Pons (tissue), 1 donor: Measurements from ENCODE around the gene PTGES2.

Source experiments
- DNase-seq: peaks from one replicate; pipeline ENCODE4 v3.0.0-alpha.2; 2016; ENCODE audit warnings: low spot score

The PTGES2 gene

DNA sequence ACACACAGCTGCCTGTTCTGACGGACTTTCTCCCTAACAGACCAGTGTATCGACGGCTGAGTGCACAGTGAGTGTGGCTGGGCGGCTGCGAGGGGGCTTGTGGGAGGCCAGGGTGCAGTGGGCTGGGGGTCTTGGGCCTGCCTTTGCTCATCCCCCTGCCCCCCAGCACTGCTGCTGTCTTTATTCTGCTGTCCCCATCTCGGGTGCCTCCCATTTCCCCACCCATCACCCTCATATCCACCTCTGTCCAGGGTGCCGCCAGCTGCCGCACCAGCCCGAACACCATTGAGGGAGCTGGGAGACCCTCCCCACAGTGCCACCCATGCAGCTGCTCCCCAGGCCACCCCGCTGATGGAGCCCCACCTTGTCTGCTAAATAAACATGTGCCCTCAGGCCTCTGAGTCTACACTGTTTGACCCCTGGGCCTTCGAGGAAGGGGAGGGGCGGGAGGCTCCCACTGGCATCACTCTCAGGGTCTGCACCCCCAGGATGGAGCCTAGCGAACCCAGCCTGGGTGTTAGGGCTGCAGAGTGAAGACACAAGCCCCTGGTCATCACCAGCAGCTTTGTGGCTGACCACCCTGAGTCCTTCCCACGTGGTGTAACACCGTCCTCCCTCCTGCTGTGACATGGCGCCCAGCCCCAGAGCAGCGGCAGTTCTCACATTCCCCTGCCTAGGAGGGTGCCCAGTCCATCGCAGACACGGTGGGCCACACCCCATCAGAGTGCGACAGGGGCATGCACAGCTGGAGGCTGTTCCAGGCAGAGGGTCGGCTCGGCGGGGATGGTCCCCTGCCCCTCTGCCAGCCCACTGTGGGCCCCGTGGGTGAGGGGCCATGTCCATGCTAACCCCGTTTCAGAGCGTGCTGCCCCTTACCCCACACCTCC is 25.8 kb upstream of the PTGES2 start:
- no peak for DNase-seq

DNA sequence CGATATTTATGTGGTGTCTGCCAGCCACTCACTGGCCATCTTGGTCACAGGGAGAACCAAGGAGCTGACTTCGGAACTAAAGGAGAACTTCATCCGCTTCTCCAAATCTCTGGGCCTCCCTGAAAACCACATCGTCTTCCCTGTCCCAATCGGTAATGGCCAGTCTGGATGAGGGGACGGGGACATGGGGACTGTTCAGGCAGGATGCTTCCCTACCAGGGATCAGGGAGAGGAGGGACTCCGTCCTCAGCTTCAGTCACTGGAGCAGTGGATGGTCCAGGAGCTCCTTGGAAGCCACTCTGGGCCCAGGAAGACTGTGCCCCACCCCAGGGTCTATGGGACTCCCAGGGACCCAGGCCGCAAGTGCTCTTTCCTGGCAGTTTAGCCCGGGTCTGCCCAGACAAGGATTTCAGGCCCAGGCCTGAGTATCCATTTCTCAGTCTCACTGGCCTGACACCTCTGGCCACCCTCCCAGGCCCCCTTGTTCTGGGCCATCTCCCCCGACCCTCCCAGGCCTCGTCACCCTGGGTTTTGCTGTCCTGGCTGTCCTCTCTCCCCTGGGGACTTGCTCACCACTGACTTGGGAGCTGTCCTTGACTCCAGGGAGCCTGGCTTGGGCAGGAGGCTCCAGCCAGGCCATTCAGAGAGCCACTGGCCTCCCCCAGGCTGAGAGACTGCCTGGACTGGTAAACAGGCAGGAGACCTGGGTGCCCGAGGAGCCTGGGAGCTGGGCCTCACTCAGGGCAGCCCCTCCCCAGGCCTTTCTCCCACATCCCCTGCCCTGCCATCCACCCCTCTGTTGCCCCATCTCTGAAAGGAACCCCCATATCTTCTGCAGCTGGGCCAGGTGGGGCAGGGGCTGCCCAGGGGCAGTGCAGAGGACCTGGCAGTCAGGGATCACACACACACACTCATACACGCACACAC is 24.9 kb upstream of the PTGES2 start:
- no peak for DNase-seq

DNA sequence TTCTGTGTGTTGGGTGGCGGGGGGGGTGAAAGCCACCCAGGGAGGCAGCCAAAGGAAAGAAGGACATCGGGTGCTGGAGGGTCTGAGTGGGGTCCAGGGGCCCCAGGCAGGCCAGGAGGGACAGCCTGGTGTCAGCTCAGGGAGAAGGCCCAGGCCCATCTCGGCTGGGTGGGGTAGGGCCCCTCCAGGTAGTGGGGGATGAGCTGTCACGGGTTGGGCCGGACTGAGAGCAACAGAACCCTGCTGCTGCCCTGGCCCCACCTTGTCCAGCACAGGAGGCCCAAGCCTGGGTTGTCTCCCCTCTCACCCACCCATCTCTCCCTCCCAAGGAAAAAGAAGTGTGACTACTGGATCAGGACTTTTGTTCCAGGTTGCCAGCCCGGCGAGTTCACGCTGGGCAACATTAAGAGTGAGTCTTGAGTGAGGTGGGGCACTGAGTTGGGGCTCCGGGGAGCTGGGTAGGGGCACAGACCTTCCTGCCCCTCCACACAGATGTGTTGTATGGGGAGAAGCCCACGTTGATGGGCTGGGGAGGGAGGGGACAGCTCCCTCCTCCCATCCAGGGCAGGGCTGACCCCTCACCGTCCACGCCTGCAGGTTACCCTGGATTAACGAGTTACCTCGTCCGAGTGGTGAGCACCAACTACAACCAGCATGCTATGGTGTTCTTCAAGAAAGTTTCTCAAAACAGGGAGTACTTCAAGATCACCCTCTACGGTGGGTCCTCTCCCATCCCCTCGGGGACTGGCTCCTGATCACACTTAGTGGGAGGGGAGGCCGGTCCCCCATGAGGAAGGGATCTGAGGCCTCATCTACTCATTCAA is 24.0 kb upstream of the PTGES2 start:
- no peak for DNase-seq

DNA sequence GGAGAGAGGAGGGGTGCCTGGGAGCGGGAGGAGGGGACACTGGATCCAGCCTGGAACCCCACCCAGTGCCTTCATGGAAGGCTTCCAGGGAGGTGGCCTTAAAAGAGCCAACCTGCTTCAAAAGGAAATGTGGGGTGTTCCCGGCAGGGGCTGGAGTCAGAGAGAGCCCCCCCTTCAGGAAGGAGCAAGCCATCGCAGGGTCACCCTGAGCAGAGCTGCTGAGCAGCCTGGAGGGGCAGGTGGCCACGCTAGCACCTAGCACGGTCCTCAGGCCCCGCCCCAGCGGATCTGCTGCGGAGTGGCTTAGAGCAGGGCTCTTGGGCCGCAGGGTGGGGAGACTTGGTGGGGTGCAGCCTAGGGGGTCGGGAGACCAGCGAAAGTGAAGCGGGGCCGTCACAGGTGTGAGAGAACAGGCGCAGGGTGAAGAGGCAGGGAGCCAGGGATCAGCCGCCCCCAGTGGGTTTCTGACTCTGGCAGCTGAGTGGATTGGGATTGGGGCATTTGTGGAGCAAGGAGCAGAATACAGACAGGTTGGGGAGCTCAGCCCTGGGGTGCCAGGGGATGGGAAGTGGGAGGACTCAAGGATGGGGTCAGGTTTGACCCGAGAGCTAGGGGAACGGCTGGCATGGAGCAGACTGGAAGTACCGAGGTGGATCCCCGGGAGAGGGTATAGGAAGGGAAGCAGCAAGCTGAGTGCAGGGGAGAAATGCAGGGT is 23.2 kb upstream of the PTGES2 start:
- no peak for DNase-seq

DNA sequence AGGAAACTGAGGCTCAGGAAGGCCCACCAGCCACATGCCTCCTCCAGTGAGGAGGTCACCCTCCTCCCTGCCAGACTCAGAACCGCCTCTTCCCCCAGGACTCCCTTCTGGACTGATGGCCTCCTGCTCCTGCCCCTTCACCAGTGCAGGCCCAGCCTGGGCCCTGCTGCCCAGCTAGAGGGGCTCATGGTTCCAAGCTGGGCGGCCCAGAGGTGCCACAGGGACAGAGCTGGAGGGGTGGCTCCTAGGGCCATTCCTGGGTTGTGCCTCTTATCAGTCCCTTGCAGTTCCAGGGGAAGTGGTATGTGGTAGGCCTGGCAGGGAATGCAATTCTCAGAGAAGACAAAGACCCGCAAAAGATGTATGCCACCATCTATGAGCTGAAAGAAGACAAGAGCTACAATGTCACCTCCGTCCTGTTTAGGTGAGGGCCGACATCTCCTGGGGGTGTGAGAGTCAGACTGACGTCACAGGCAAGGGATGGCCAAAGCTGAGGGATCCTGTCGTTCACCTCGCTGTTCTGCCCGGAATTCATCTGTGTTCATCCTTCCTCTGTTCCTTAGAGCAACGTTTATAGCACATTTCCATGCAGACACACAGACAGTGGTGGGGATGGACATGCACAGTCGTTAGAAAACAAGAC is 22.5 kb upstream of the PTGES2 start:
- DNase-seq = no peak

DNA sequence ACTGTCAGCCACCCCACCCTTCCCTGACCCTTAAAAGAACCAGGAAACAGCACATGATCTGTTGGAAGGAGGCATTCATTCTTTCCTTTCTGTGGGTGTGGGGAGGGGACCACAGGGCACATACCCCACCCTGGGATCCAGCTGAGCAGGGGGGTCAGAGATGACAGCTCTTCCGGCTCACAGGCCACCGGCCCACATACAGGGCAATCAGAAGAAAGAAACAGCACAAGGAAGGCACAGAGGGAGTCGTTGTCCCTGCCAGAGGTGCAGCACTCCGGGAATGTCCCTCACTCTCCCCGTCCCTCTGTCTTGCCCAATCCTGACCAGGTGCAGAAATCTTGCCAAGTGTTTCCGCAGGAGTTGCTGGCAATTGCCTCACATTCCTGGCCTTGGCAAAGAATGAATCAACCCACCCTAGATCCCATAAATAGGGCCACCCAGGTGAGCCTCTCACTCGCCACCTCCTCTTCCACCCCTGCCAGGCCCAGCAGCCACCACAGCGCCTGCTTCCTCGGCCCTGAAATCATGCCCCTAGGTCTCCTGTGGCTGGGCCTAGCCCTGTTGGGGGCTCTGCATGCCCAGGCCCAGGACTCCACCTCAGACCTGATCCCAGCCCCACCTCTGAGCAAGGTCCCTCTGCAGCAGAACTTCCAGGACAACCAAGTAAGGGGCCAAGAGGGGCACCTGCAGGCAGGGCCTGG is 21.6 kb upstream of the PTGES2 start, which contains the start of gene LCN2:
Gene LCN2, plus strand, starts transcription at position 453 of the 701 bp plus-strand sequence. Its CDS starts 73 bp downstream, at position 526.
- no peak for DNase-seq

DNA sequence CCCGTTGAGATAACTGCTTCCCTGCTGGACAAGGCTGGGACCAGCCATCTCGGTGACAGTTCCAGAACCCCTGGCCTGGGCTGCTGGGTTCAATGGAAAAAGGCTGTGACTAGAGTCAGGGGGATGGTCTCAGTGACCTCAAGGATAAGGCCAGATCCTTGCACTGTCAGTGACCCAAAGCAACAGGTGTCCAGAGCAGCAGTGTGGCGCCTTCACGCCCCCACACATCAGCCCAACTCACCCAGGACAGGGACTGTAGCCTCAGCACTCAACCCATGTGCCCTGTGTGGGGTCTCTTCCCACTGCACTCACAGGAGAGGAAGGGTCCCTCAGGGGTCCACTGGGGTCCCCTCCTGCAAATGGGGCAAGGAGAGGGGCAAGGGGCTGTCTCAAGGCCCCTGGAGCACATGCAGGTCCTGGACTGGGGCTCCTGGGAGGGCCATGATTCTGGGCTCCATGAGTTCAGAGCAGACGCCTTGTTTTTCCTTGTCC is 21.0 kb upstream of the PTGES2 start:
- no peak for DNase-seq

DNA sequence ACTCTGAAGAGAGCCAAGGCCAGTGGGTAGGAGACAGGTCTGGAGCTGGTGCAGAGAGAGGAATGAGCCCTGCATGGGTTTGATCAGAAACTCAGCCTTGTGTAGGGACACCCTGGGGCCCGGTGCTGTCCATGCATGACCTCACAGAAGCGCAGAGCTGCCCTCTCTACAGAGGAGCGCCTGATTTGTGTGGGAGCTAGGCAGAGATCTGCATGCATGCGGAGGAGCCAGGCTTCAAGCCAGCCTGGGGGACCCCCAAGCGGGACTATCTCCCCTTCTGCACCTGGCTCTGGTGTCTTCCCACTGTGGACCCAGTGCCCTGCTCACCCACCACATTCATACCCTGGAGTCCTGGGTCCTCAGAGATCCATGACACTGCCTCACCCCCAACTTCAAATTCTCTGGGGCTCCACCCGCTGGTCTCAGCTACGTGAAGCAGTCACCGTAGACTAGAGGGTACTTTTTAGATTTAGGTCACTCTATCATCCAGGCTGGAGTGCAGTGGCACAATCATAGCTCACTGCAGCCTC is 19.1 kb upstream of the PTGES2 start:
- no peak for DNase-seq

DNA sequence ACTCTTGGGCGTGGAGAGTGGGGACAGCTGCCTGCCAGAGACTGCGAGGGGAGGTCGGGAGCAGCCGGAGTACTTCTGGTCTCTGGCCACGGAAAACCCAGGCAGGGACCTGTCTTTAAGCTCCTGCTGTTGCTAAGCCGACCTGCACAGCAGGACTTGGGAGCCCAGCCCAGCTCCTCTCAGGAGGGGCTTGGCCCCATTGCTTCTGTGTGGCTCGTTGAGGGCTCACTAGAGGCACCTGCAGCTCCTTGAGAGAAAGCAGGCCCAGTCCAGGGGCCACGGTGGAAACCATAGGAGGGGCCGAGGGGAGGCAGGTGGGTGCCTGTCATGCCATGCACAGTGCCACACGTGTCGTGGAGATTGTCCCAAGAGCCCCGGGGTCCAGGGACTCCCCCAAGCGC is 18.4 kb upstream of the PTGES2 start:
- DNase-seq = no peak

DNA sequence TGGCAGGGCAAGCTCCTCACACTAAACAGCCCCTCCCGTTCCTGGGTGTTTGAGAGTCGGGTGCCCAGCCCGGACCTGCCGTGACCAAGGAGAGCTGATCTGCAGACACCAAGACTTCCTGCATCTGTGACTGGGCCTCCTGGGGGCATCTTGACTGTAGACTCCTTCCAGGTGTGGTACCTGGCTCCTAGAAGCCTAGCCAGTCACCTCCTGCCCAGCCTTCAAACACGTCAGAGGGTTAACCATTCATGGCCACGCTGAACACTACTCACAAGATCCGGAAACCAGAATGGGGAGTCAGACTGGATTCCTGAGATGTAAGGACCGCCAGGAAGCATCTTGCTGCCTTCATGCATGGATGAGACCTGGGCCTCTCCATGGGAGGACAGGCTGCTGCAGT is 18.0 kb upstream of the PTGES2 start:
- DNase-seq = no peak

DNA sequence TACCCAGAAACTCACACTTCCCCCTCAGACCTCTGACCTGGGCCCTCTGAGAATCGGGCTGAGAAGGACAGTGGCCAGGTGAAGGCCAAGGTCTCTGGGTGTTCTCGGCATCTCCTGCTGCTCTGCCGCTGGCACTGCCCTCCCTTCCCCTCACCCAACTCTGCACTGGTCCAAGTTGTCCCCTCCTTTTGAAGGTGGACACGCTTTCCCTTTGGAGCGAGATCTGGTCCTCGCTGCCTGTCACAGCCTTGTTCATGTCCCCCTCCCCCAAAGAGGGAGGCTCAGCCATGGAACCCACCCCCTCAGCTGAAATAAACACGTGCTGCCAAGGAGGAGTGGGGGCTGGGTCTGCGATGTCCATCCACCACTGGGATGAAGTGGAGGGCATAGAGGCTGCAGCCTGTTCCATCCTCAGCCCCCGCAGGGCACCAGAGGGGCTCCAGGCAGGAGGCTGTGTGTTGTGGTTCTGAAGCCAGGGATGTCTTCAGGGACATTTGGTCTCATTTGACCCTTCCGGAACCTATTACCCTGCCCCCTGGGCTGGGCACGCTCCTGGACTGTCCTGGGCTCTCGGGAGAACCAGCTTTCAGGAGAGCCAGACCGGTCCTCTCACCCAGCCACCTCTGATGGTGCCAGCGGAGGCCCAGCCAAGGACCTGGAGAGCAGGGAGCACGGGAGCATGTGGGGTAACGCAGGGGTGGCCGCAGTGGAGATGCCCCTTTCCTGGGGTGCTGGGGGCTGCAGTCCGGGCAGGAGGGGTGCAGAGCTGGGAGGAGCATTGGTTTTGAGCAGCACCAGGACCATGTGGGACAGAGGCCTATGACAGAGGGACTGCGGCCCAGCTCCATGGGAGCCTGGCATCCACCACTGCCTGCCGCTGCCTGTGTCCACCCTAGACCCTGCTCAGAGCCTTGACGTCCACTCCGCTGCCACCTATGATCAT is 17.0 kb upstream of the PTGES2 start:
- no peak for DNase-seq

DNA sequence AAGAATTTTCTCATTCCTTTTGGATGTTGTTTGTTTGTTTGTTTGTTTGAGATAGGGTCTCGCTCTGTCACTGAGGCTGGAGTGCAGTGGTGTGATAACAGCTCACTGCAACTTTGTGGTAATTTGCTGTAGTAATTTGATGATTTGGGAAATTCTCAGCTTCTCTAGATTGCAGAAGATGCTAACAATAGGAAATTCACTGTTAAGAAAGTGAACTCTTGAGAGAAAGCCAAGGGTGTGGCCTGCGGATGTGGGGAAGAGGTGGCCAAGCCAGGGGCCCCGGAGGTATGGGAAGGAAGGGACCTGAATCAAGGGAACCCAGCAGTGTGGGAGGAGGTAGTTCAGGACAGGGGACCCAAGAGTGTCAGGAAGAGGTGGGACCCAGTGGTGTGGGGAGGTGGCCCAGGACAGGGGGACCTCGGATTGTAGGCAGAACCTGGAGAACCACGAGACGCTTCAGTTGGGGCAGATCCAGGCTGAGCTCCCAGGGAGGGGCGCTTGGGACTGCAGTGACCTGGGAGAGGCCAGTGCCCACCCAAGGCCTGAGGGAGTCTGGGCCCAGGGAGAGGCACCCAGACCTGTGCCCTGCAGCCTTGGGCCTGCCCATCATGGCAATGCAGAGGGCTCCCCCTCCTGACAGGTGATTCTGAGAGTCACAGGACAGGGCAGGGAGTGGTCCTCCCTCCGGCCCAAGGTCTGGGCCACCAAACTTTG is 16.2 kb upstream of the PTGES2 start:
- DNase-seq = no peak

DNA sequence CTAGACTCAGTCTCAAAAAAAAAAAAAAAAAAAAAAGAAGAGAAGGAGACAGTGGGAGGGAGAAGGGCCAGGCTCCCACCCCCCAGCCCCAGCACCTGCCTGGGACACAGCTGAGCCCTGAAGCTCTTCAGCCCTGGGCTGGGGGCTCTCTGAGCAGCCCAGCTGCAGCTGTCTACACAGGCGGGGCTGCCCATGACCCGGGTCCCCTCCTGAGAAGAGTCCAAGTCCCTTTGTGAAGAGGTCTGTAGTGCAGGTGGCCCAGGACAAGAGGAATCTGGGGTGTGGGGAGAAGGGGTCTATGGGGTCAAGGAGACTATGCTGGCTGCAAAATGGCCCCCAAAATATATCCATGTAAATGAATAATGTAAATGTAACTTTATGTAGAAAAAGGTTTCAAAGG is 15.1 kb upstream of the PTGES2 start:
- no peak for DNase-seq

DNA sequence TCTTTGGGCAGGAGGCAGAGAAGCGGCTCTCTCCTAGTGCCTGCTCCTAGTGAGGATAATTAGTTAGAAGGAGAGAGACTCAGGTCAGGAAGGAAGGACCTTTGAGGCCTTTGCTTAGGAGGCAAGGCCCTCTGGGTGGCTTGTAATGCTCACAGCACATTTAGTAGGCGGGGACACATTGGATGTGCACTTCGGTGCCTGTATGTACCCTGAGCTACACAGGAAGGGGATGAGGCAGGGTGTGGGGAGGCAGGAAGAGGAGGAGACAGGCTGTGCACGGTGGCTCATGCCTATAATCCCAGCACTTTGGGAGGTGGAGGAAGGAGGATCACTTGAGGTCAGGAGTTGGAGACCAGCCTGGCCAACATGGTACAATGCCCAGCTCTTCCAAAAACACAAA is 14.5 kb upstream of the PTGES2 start:
- DNase-seq = no peak

DNA sequence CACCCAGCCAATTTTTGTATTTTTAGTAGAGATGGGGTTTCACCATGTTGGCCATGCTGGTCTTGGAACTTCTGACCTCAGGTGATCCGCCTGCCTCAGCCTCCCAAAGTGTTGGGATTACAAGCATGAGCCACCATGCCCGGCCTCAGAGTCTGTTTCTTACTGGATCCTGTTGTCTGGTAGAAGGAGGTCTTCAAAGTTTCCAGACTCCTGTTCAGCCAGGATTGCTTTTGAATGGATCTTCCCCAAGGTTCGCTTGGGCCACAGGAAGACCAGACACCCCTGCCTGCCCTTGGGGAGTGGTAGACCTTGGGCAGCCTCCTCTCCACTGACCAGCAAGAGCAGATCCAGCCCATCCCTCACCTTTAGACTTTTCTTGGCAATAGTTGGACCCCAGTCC is 14.1 kb upstream of the PTGES2 start:
- DNase-seq = no peak

DNA sequence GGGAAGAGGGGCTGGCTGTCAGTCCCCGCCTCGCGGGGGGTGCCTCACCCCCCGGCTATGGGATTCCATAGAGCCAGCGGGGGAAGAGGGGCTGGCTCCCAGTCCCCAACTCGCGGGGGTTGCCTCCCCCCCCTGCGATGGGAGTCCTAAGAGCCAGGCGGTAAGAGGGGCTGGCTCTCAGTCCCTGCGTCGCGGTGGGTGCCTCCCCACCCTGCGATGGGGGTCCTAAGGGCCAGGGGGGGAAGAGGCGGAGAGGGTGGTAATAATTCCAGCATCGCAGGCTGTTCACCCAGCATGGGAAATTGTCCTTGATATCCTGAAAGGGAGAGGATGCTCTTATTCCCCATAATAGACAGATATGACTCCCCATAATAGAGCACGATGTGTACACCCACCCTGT is 12.1 kb upstream of the PTGES2 start:
- no peak for DNase-seq

DNA sequence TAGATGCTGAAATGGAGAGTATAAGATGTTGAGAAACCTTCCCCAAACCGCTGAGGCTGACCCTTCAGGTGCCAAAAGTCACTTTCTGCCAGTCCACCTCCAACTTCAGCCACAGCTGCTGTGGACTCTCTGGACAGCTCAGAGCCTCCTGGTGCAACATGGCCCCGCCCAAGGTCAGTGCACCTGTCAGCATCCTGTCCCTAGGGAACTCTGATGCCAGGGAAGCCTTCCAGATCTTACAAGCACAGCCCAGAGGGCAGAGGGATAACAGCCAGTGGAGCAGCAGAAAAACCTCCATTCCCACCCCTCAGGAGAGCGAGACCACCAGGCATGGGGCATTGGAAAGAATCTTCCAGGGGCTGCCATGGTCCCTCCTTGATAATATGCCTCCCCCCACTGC is 10.5 kb upstream of the PTGES2 start:
- no peak for DNase-seq
